Transverse colon (tissue), 4 donors: Measurements from ENCODE around the gene EXD3. TPM values are rescaled to one million over a fixed set of nuclear protein-coding genes. Genes with fewer than 3 reads are reported as not detected.

Experiments
- DNase-seq: peaks from one replicate; pipeline ENCODE4 v3.0.0-alpha.2; 2019
- H3K27ac ChIP-seq, 4 donors: fragments of 200-600 bp; sonication (generic); 2 replicates each; pipeline ENCODE4 v1.5.1; 2016 to 2018; ENCODE audit warnings: inconsistent platforms in 4 of 4
- H3K27me3 ChIP-seq: fragments of 200-600 bp; sonication (generic); 2 replicates; pipeline ENCODE4 v1.5.1; 2017; ENCODE audit warnings: inconsistent platforms
- H3K36me3 ChIP-seq, 4 donors: fragments of 200-600 bp; sonication (generic); 2 replicates each; pipeline ENCODE4 v1.5.1; 2017 to 2019; ENCODE audit warnings: inconsistent platforms in 4 of 4
- H3K4me1 ChIP-seq, 4 donors: fragments of 200-600 bp; sonication (generic); 2 replicates each; pipeline ENCODE4 v1.5.1; 2017 to 2020; ENCODE audit warnings: inconsistent platforms in 4 of 4
- H3K4me3 ChIP-seq, 4 donors: fragments of 200-600 bp; sonication (generic); 1 replicate in 1 of 4; 2 replicates in 3 of 4; pipeline versions ENCODE4 v1.5.1 to v1.6.1; 2017 to 2019; ENCODE audit warnings: inconsistent platforms in 4 of 4
- H3K9me3 ChIP-seq, 2 donors: fragments of 200-600 bp; sonication (generic); 2 replicates each; pipeline ENCODE4 v1.5.1; 2017 to 2019; ENCODE audit warnings: inconsistent platforms in 2 of 2
- CTCF ChIP-seq, 5 experiments: fragments of 200-600 bp in 3 of 5; fragments of 450-650 bp in 2 of 5; sonication (generic) in 3 of 5; IDR thresholded peaks; 1 replicate in 2 of 5; 2 replicates in 3 of 5; pipeline ENCODE4 v1.5.1; 2016 to 2017; ENCODE audit warnings: antibody characterized with exemption in 5 of 5, inconsistent platforms in 3 of 5, mild to moderate bottlenecking in 2 of 5, moderate library complexity in 1 of 5
- EP300 ChIP-seq: sonication (generic); formaldehyde crosslinking; IDR thresholded peaks from one replicate; pipeline ENCODE4 v1.6.1; 2017; ENCODE audit warnings: antibody characterized with exemption, low read depth
- POLR2A ChIP-seq: fragments of 450-650 bp; IDR thresholded peaks from one replicate; pipeline ENCODE4 v1.6.1; 2016; ENCODE audit warnings: antibody characterized with exemption, mild to moderate bottlenecking, moderate library complexity
- POLR2AphosphoS5 ChIP-seq, 3 donors: sonication (generic); formaldehyde crosslinking; IDR thresholded peaks; one replicate each; pipeline ENCODE4 v1.6.1; 2016; ENCODE audit warnings: antibody characterized with exemption in 3 of 3
- WGBS, 2 donors: methylation state at CpG; one replicate each; pipeline ENCODE4 v1.1.5; 2018; ENCODE audit warnings: low coverage in 1 of 2; 5-methylcytosine and 5-hydroxymethylcytosine counted together
- in situ Hi-C, 4 donors: fragments of 200-750 bp; cut with MboI; loops; one replicate each; pipeline versions ENCODE4 v1.15.0 to v1.15.1; 2017; ENCODE audit warnings: low sequenced_read_pairs in 3 of 4, low pct_ligation_motif_present in 1 of 4, low pct_unique_long_range_greater_than_20kb in 1 of 4
- intact Hi-C: fragments of 100-400 bp; cut with DNase I; formaldehyde crosslinking; loops from one replicate; pipeline ENCODE4 v1.15.1; 2023; ENCODE audit warnings: low total_unique reads
- total RNA-seq, 4 donors: library from RNA; depleted of rRNA; stranded (reverse); fragments of >200 nt; gene quantifications; one replicate each; pipeline ENCODE4 v1.1.0, GENCODE V29; 2016

The EXD3 gene
- total RNA-seq, 4 donors from 2014 or later: 47.6 to 228 (median 74.2) TPM

GRCh38 chr9:137403269-137403668 is 19.7 kb downstream of the EXD3 start:
- TF ChIP-seq POLR2A (no peak), EP300 (no peak), CTCF (IDR thresholded peaks at IDR 0.05) (no peak), POLR2AphosphoS5 (IDR thresholded peaks at IDR 0.05) (no peak)
- 98 to 100% methylated on average over 2 to 15 of the region's 15 CpGs for WGBS, 2 donors
- no peak overlapping the region for H3K4me3 ChIP-seq
- H3K9me3 ChIP-seq: no peaks in the 10 kb centered on the region
- H3K4me1 ChIP-seq: peaks cover 12 to 47% (median 27%) of the 10 kb centered on the region in 4 donors
- no peak overlapping the region for H3K27ac ChIP-seq
- intact Hi-C loops: no loop called here
- H3K36me3 ChIP-seq: no peaks in the 10 kb centered on the region
- H3K27me3 ChIP-seq: no peaks in the 10 kb centered on the region
- in situ Hi-C loops: loop anchor here (10.0 to 25.0 kb wide), 2 partner anchors 116 to 118 kb away; partner anchors contain the start of gene TOR4A (in 2 of the 4)
- no peak for DNase-seq

- no peak for DNase-seq
- intact Hi-C loops: no loop called here
- Histone ChIP-seq H3K27ac (no peak overlapping the region), H3K4me3 (no peak overlapping the region), H3K4me1 (peaks cover 12 to 44% (median 27%) of the 10 kb centered on the region in 4 donors), H3K27me3 (no peaks in the 10 kb centered on the region), H3K36me3 (no peaks in the 10 kb centered on the region), H3K9me3 (no peaks in the 10 kb centered on the region)
- in situ Hi-C loops: loop anchor here (10.0 to 25.0 kb wide), 2 partner anchors 115 to 118 kb away; partner anchors contain the start of gene TOR4A (in 2 of the 4)
- 79 to 91% methylated on average over 4 to 11 of the region's 11 CpGs for WGBS, 2 donors
- TF ChIP-seq POLR2A (no peak), CTCF (IDR thresholded peaks at IDR 0.05) (no peak), EP300 (no peak), POLR2AphosphoS5 (IDR thresholded peaks at IDR 0.05) (no peak)
Measured at GRCh38 chr9:137402746-137403145, 20.2 kb downstream of the EXD3 start.

GRCh38 chr9:137398561-137399468 is 24.1 kb downstream of the EXD3 start:
- no peak for TF ChIP-seq EP300
- no peak for TF ChIP-seq POLR2AphosphoS5 (IDR thresholded peaks at IDR 0.05)
- TF ChIP-seq CTCF (IDR thresholded peaks at IDR 0.05): no peak
- no peak for TF ChIP-seq POLR2A
- WGBS, 2 donors: 94 to 95% methylated on average over 21 to 60 of the region's 60 CpGs

GRCh38 chr9:137397675-137398423 is 25.1 kb downstream of the EXD3 start:
- DNase-seq: no peak
- Histone ChIP-seq H3K27me3 (no peaks in the 10 kb centered on the region), H3K27ac (no peak overlapping the region), H3K4me3 (no peak overlapping the region), H3K4me1 (peaks cover 3 to 15% (median 7%) of the 10 kb centered on the region in 4 donors), H3K9me3 (no peaks in the 10 kb centered on the region), H3K36me3 (no peaks in the 10 kb centered on the region)
- TF ChIP-seq POLR2A: no peak
- no peak for TF ChIP-seq EP300
- no peak for TF ChIP-seq POLR2AphosphoS5 (IDR thresholded peaks at IDR 0.05)
- TF ChIP-seq CTCF (IDR thresholded peaks at IDR 0.05): no peak
- 87 to 94% methylated on average over 10 to 20 of the region's 20 CpGs for WGBS, 2 donors
- intact Hi-C loops (no loop called here), in situ Hi-C loops (no loop called here)

More at GRCh38 chr9:137398561-137399468, 24.1 kb downstream of the EXD3 start:
- intact Hi-C loops (no loop called here), in situ Hi-C loops (no loop called here)
- Histone ChIP-seq H3K36me3 (no peaks in the 10 kb centered on the region), H3K9me3 (no peaks in the 10 kb centered on the region), H3K4me3 (no peak overlapping the region), H3K27ac (peak overlapping the region in 1 of 4 donors; percentile 68), H3K4me1 (peaks cover 3 to 15% (median 7%) of the 10 kb centered on the region in 4 donors), H3K27me3 (no peaks in the 10 kb centered on the region)
- DNase-seq: no peak
